ENCODE results near the gene RPL18.
"Not testable (repeated sequence)": the region's sequence is repeated elsewhere in the genome, so short reads cannot be mapped to it uniquely, and the experiment has no call there.

Gene RPL18

GRCh38 chr19:48578891-48579290, 40.1 kb downstream of the RPL18 start:
- Histone ChIP-seq H3K27me3 (ENCODE audit: insufficient read depth, low read length, poor library complexity) (no peaks in the 10 kb centered on the region), H3K36me3 (ENCODE audit: insufficient read depth, low read length) (no peaks in the 10 kb centered on the region), H3K79me2 (ENCODE audit: insufficient read depth, low read length) (no peaks in the 10 kb centered on the region), H2AFZ (ENCODE audit: low read depth, low read length) (no peak overlapping the region), H4K20me1 (ENCODE audit: insufficient read depth, low read length) (no peaks in the 10 kb centered on the region), H3K9me3 (ENCODE audit: insufficient read depth, low read length, severe bottlenecking) (no peaks in the 10 kb centered on the region), H3K9ac (ENCODE audit: low read depth, low read length) (no peak overlapping the region), H3K4me2 (ENCODE audit: insufficient read depth, low read length) (no peak overlapping the region), H3K4me3 (ENCODE audit: low read depth in 1 of 2, low read length in 2 of 2) (no peak overlapping the region), H3K4me1 (ENCODE audit: insufficient read depth, low read length) (peaks cover under 1% of the 10 kb centered on the region; the same call in 1 of the 2 replicates), H3K27ac (ENCODE audit: low read length) (no peak overlapping the region)
- ATAC-seq (ENCODE audit: insufficient read depth, low read depth) = no peak
- TF ChIP-seq EZH2 (IDR thresholded peaks at IDR 0.05; ENCODE audit: borderline replicate concordance, low read depth, low read length, severe bottlenecking) = no peak
- no peak for TF ChIP-seq CTCF (IDR thresholded peaks at IDR 0.05; ENCODE audit: borderline replicate concordance, extremely low read depth, low read length, poor library complexity, severe bottlenecking)
- no peak for DNase-seq

GRCh38 chr19:48577908-48578307, 41.1 kb downstream of the RPL18 start:
- not testable (repeated sequence) for ATAC-seq (ENCODE audit: insufficient read depth, low read depth); H3K4me3 ChIP-seq (ENCODE audit: low read depth in 1 of 2, low read length in 2 of 2); H2AFZ ChIP-seq (ENCODE audit: low read depth, low read length); DNase-seq; H3K4me2 ChIP-seq (ENCODE audit: insufficient read depth, low read length); H3K4me1 ChIP-seq (ENCODE audit: insufficient read depth, low read length); H3K9me3 ChIP-seq (ENCODE audit: insufficient read depth, low read length, severe bottlenecking); H3K36me3 ChIP-seq (ENCODE audit: insufficient read depth, low read length); H3K27me3 ChIP-seq (ENCODE audit: insufficient read depth, low read length, poor library complexity); H3K27ac ChIP-seq (ENCODE audit: low read length); H3K79me2 ChIP-seq (ENCODE audit: insufficient read depth, low read length); H3K9ac ChIP-seq (ENCODE audit: low read depth, low read length); H4K20me1 ChIP-seq (ENCODE audit: insufficient read depth, low read length)

GRCh38 chr19:48575931-48576622, 42.9 kb downstream of the RPL18 start:
- Histone ChIP-seq H3K79me2 (ENCODE audit: insufficient read depth, low read length) (no peaks in the 10 kb centered on the region), H3K4me3 (ENCODE audit: low read depth in 1 of 2, low read length in 2 of 2) (no peak overlapping the region), H4K20me1 (ENCODE audit: insufficient read depth, low read length) (no peaks in the 10 kb centered on the region), H3K27ac (ENCODE audit: low read length) (no peak overlapping the region), H3K36me3 (ENCODE audit: insufficient read depth, low read length) (no peaks in the 10 kb centered on the region), H3K27me3 (ENCODE audit: insufficient read depth, low read length, poor library complexity) (peaks cover 2% of the 10 kb centered on the region), H3K4me1 (ENCODE audit: insufficient read depth, low read length) (no peaks in the 10 kb centered on the region), H3K4me2 (ENCODE audit: insufficient read depth, low read length) (no peak overlapping the region), H2AFZ (ENCODE audit: low read depth, low read length) (no peak overlapping the region), H3K9ac (ENCODE audit: low read depth, low read length) (no peak overlapping the region), H3K9me3 (ENCODE audit: insufficient read depth, low read length, severe bottlenecking) (no peaks in the 10 kb centered on the region)
- ATAC-seq (ENCODE audit: insufficient read depth, low read depth) = no peak
- TF ChIP-seq CTCF (IDR thresholded peaks at IDR 0.05; ENCODE audit: borderline replicate concordance, extremely low read depth, low read length, poor library complexity, severe bottlenecking) (no peak), EZH2 (IDR thresholded peaks at IDR 0.05; ENCODE audit: borderline replicate concordance, low read depth, low read length, severe bottlenecking) (no peak)
- DNase-seq = no peak

GRCh38 chr19:48573163-48573505, 45.8 kb downstream of the RPL18 start:
- Histone ChIP-seq H2AFZ (ENCODE audit: low read depth, low read length) (no peak overlapping the region), H3K9ac (ENCODE audit: low read depth, low read length) (no peak overlapping the region), H3K27ac (ENCODE audit: low read length) (no peak overlapping the region), H3K4me2 (ENCODE audit: insufficient read depth, low read length) (no peak overlapping the region), H3K79me2 (ENCODE audit: insufficient read depth, low read length) (no peaks in the 10 kb centered on the region), H3K9me3 (ENCODE audit: insufficient read depth, low read length, severe bottlenecking) (no peaks in the 10 kb centered on the region), H3K27me3 (ENCODE audit: insufficient read depth, low read length, poor library complexity) (peaks cover 2% of the 10 kb centered on the region), H4K20me1 (ENCODE audit: insufficient read depth, low read length) (no peaks in the 10 kb centered on the region), H3K4me3 (ENCODE audit: low read depth in 1 of 2, low read length in 2 of 2) (no peak overlapping the region), H3K4me1 (ENCODE audit: insufficient read depth, low read length) (no peaks in the 10 kb centered on the region), H3K36me3 (ENCODE audit: insufficient read depth, low read length) (no peaks in the 10 kb centered on the region)
- DNase-seq (no peak), ATAC-seq (ENCODE audit: insufficient read depth, low read depth) (no peak)
- TF ChIP-seq EZH2 (IDR thresholded peaks at IDR 0.05; ENCODE audit: borderline replicate concordance, low read depth, low read length, severe bottlenecking) = no peak
- TF ChIP-seq CTCF (IDR thresholded peaks at IDR 0.05; ENCODE audit: borderline replicate concordance, extremely low read depth, low read length, poor library complexity, severe bottlenecking) = no peak

Data from DND-41 (cell line).